GM12878 (cell line): ENCODE measurements around the gene WHRN.

Experiments used
- TF ChIP-seq, protein P1 (sequence below): IDR thresholded peaks from 2 replicates; pipeline ENCODE4 v1.6.1; 2012; ENCODE audit warnings: low read depth, low read length, improper control_type of control experiment
- TF ChIP-seq, protein P2 (sequence below): IDR thresholded peaks from 2 replicates; pipeline ENCODE4 v1.6.1; 2012; ENCODE audit warnings: low read length, inconsistent platforms

DNA sequence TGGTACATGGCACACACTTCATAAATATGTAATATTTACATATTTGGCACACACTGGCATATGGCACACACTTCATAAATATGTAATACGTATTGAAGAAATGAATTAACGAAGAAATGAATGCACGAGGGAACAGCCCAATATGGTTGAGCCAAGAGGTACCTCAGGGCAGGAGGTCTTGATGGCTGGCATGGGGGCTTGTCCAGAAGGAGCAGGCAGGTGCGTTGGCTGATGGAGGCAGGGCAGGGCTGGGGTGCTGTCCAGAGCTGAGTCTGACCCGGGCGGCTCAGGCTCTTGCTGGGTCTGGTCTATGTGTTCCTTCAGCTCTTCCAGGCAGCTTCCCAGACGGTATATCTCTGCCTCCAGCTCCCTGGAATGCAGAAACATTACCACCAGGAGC is 143.7 kb downstream of the WHRN start:
- TF ChIP-seq, protein P1, sequence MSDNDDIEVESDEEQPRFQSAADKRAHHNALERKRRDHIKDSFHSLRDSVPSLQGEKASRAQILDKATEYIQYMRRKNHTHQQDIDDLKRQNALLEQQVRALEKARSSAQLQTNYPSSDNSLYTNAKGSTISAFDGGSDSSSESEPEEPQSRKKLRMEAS = no peak
- TF ChIP-seq, protein P2, sequence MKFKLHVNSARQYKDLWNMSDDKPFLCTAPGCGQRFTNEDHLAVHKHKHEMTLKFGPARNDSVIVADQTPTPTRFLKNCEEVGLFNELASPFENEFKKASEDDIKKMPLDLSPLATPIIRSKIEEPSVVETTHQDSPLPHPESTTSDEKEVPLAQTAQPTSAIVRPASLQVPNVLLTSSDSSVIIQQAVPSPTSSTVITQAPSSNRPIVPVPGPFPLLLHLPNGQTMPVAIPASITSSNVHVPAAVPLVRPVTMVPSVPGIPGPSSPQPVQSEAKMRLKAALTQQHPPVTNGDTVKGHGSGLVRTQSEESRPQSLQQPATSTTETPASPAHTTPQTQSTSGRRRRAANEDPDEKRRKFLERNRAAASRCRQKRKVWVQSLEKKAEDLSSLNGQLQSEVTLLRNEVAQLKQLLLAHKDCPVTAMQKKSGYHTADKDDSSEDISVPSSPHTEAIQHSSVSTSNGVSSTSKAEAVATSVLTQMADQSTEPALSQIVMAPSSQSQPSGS = no peak
